Lung (tissue), 12 donors: ENCODE measurements around the gene RNF141. TPM values are rescaled to one million over a fixed set of nuclear protein-coding genes. Genes with fewer than 3 reads are reported as not detected.

Experiments
- ATAC-seq: fragments of 200-7000 bp; cut with Tn5 transposase; one replicate; pipeline ENCODE4 v1.9.1; 2020; ENCODE audit warnings: moderate number of reproducible peaks; ENCODE audit not compliant: insufficient read depth, low FRiP score
- DNase-seq, 3 donors: peaks; one replicate each; pipeline ENCODE4 v3.0.0-alpha.2; 2013 to 2017
- H3K27ac ChIP-seq, 2 donors: one replicate each; pipeline ENCODE4 v1.5.1; 2013; ENCODE audit warnings: mild to moderate bottlenecking in 2 of 2, moderate library complexity in 2 of 2, control low read depth in 1 of 2, inconsistent platforms in 1 of 2, low read depth in 1 of 2, low read length in 1 of 2
- H3K27me3 ChIP-seq, 3 donors: one replicate each; pipeline ENCODE4 v1.5.1; 2013; ENCODE audit warnings: low read length in 2 of 3; ENCODE audit not compliant: control insufficient read depth in 3 of 3, insufficient read depth in 3 of 3
- H3K36me3 ChIP-seq, 4 donors: one replicate each; pipeline ENCODE4 v1.5.1; 2013; ENCODE audit warnings: low read length in 4 of 4, mild to moderate bottlenecking in 1 of 4, moderate library complexity in 1 of 4; ENCODE audit not compliant: control insufficient read depth in 4 of 4, insufficient read depth in 4 of 4
- H3K4me1 ChIP-seq, 5 donors: one replicate each; pipeline ENCODE4 v1.5.1; 2013; ENCODE audit warnings: low read length in 5 of 5, mild to moderate bottlenecking in 2 of 5, moderate library complexity in 1 of 5; ENCODE audit not compliant: control insufficient read depth in 5 of 5, insufficient read depth in 5 of 5
- H3K4me3 ChIP-seq: one replicate; pipeline ENCODE4 v1.5.1; 2013; ENCODE audit warnings: mild to moderate bottlenecking, control low read depth, moderate library complexity
- H3K9ac ChIP-seq, 2 donors: one replicate each; pipeline ENCODE4 v1.5.1; 2013; ENCODE audit warnings: low read length in 2 of 2, control low read depth in 1 of 2; ENCODE audit not compliant: insufficient read depth in 1 of 2
- H3K9me3 ChIP-seq, 4 donors: one replicate each; pipeline ENCODE4 v1.5.1; 2013; ENCODE audit warnings: low read length in 3 of 4, mild to moderate bottlenecking in 1 of 4, moderate library complexity in 1 of 4; ENCODE audit not compliant: control insufficient read depth in 4 of 4, insufficient read depth in 3 of 4
- WGBS, 2 donors: extraction: QIAGEN DNeasy Blood & Tissue Kit; methylation state at CpG; one replicate each; pipeline ENCODE4 v1.1.7; 2013; 5-methylcytosine and 5-hydroxymethylcytosine counted together
- polyA plus RNA-seq, 2 donors: library from polyadenylated mRNA; stranded (reverse); fragments of 200-250 nt; gene quantifications; one replicate each; pipeline ENCODE4 v1.2.1, GENCODE V29; 2013
- total RNA-seq, 2 donors: library from RNA; depleted of rRNA in 1 of 2; stranded (reverse); fragments of >200 nt in 1 of 2; gene quantifications; one replicate each; pipeline ENCODE4 v1.2.1, GENCODE V29; 2014 to 2021
- TF ChIP-seq, protein P1 (sequence below): IDR thresholded peaks from 2 replicates; pipeline ENCODE4 v1.5.1; 2012; ENCODE audit warnings: mild to moderate bottlenecking; ENCODE audit errors: control extremely low read depth, extremely low read depth
- donor health status: control.
- donor health status: control.
- donor health status: Bipolar disorder and iron deficiency.
- donor health status: healthy.
- donor health status: DM: yes; HTN: yes; CAD: no.

RNF141 gene
- total and polyA plus RNA-seq, 4 donors = 14.8 to 63.8 (median 33.4) TPM

DNA sequence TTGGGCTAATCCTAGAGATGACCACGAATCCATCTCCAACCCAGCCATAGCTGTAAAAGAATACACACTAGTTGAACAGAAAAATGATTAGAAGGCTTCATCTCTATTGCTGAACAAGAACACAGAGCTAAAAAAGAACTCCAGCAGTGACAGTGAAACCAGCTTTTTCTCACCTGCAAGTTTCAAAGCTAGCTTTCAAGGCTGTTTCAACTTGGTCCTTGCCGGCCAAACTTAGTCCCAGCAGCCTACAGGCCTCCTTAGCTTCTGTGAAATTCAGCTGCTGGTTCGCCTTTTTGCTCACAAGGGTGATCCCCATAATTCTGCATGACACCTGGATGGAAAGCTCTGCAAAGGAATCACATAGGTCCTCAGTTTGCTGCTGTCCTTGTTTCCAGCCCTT is 23.0 kb upstream of the RNF141 start:
- Histone ChIP-seq H3K4me1 (peaks cover 0 to 4% (median 0%) of the 10 kb centered on the region in 5 donors), H3K27me3 (no peaks in the 10 kb centered on the region), H3K4me3 (no peak overlapping the region), H3K9me3 (no peaks in the 10 kb centered on the region), H3K9ac (no peak overlapping the region), H3K27ac (no peak overlapping the region), H3K36me3 (no peaks in the 10 kb centered on the region)
- no peak for ATAC-seq
- WGBS, 2 donors = 92 to 100% methylated on average over 3 of the region's 3 CpGs
- TF ChIP-seq, protein P1, sequence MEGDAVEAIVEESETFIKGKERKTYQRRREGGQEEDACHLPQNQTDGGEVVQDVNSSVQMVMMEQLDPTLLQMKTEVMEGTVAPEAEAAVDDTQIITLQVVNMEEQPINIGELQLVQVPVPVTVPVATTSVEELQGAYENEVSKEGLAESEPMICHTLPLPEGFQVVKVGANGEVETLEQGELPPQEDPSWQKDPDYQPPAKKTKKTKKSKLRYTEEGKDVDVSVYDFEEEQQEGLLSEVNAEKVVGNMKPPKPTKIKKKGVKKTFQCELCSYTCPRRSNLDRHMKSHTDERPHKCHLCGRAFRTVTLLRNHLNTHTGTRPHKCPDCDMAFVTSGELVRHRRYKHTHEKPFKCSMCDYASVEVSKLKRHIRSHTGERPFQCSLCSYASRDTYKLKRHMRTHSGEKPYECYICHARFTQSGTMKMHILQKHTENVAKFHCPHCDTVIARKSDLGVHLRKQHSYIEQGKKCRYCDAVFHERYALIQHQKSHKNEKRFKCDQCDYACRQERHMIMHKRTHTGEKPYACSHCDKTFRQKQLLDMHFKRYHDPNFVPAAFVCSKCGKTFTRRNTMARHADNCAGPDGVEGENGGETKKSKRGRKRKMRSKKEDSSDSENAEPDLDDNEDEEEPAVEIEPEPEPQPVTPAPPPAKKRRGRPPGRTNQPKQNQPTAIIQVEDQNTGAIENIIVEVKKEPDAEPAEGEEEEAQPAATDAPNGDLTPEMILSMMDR = no peak
- DNase-seq = no peak

DNA sequence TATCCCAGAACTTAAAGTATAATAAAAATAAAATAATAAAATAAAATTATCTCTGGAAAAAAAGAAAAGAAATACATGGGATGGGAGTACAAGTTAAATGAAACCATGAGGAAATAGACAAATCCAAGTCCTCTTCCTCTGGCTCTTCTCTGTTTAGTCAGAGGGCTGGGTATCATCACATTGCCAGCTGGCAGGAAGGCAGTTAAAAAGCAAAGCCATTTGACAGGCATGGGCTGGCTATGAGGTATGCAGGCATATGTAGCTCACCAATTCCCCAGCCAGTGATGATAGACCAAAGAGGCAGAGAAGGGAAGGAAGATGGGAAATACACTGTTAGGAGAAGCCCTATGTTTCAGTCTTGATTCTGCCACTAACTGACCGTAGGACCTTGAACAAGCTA is 21.0 kb upstream of the RNF141 start:
- 89 to 97% methylated on average over 1 of the region's 1 CpG for WGBS, 2 donors

DNA sequence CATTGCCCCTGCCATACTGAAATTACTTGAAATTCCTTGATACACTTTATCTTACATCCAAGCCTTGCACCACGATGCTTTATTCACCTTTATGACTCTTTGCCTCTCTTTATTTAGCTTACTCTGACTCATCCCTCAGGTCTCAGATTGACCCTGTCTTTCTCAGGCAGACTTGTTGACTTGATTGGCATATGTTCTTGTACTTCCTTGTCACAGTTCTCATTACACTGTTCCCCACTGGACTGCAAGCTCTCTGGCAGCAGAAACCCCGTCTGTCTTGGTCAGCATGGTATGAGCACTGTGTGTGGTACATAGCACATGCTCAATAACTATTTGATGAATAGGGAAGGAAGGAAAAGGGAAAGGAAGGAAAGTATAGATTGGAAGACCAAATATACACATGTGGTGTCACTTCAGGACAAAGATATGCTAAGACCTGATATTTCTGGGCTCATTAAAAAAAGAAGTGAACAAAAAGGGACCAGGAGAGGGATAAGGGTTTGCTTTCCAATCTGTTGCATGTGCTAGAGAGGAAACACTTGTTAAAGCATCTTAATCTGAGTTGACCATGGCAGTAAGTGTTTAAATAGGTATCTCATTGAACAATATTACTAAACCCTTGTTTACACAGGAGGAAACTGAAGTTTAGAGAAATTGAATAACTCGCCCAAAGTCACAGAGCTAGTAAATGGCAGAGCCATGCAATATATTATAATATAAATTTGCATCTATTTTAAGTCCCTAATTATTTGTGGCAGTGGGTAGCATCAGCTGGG is 20.2 kb upstream of the RNF141 start:
- Histone ChIP-seq H3K36me3 (no peaks in the 10 kb centered on the region), H3K9me3 (no peaks in the 10 kb centered on the region), H3K27me3 (no peaks in the 10 kb centered on the region), H3K9ac (no peak overlapping the region), H3K4me1 (peaks cover 0 to 3% (median 0%) of the 10 kb centered on the region in 5 donors), H3K27ac (no peak overlapping the region), H3K4me3 (no peak overlapping the region)
- DNase-seq (no peak), ATAC-seq (peak; percentile 66)
- 53 to 68% methylated on average over 3 of the region's 3 CpGs for WGBS, 2 donors
- TF ChIP-seq, protein P1 = no peak

More for the DNA sequence above, 21.0 kb upstream of the RNF141 start:
- Histone ChIP-seq H3K4me3 (no peak overlapping the region), H3K4me1 (peaks cover 0 to 3% (median 0%) of the 10 kb centered on the region in 5 donors), H3K36me3 (no peaks in the 10 kb centered on the region), H3K9ac (no peak overlapping the region), H3K9me3 (no peaks in the 10 kb centered on the region), H3K27ac (no peak overlapping the region), H3K27me3 (no peaks in the 10 kb centered on the region)
- no peak for DNase-seq
- ATAC-seq = no peak
- TF ChIP-seq, protein P1 = no peak

DNA sequence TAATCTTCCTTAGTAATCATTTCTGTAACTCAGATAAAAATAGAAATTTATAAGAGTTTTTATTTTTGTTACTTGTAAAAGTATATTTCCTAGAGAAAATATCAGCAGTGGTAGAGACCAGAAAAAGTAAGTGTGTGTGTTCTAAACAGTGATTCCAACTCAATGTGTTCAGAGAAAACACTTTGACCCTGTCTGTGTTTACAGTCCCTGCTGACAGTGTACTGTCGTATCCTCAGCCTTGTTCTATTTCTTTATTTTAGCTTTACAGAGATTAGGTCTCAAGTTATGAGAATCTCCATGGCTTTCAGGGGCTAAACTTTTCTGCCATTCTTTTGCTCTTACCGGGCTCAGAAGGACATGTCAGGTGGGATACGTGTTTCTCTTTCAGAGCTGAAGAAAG is 17.3 kb upstream of the RNF141 start:
- no peak overlapping the region for H3K9ac ChIP-seq
- no peaks in the 10 kb centered on the region for H3K4me1 ChIP-seq
- WGBS, 2 donors = 86 to 91% methylated on average over 3 of the region's 3 CpGs
- no peak for DNase-seq
- TF ChIP-seq, protein P1 = no peak
- no peak overlapping the region for H3K27ac ChIP-seq
- no peaks in the 10 kb centered on the region for H3K9me3 ChIP-seq
- H3K27me3 ChIP-seq = no peaks in the 10 kb centered on the region
- H3K4me3 ChIP-seq = no peak overlapping the region
- no peak for ATAC-seq
- no peaks in the 10 kb centered on the region for H3K36me3 ChIP-seq
